Fibroblast of skin of right biceps (primary cell): Measurements from ENCODE around the gene TMEM108.
A peak's percentile ranks its signal among the peaks of the same experiment; 100 is the strongest.

Source experiments
- DNase-seq: peaks from one replicate; pipeline ENCODE4 v3.0.0-alpha.2; 2013

Gene TMEM108

GRCh38 chr3:133429063-133429462 is 390.9 kb downstream of the TMEM108 start:
- DNase-seq = no peak

GRCh38 chr3:133439563-133439962 is 401.4 kb downstream of the TMEM108 start:
- DNase-seq = no peak

GRCh38 chr3:133440652-133441051 is 402.5 kb downstream of the TMEM108 start:
- DNase-seq = no peak

GRCh38 chr3:133441867-133442270 is 403.7 kb downstream of the TMEM108 start:
- DNase-seq = no peak

GRCh38 chr3:133442518-133442917 is 404.3 kb downstream of the TMEM108 start:
- DNase-seq = no peak

- DNase-seq = peak; percentile 32
These were observed 405.6 kb downstream of the TMEM108 start for GRCh38 chr3:133443649-133444422.

- DNase-seq = no peak
These were observed 406.2 kb downstream of the TMEM108 start for GRCh38 chr3:133444423-133444774.

- no peak for DNase-seq
These were observed 406.9 kb downstream of the TMEM108 start for GRCh38 chr3:133445108-133445507.
